ENCODE data around the gene OR6V1.

The OR6V1 gene, protein sequence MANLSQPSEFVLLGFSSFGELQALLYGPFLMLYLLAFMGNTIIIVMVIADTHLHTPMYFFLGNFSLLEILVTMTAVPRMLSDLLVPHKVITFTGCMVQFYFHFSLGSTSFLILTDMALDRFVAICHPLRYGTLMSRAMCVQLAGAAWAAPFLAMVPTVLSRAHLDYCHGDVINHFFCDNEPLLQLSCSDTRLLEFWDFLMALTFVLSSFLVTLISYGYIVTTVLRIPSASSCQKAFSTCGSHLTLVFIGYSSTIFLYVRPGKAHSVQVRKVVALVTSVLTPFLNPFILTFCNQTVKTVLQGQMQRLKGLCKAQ

DNA sequence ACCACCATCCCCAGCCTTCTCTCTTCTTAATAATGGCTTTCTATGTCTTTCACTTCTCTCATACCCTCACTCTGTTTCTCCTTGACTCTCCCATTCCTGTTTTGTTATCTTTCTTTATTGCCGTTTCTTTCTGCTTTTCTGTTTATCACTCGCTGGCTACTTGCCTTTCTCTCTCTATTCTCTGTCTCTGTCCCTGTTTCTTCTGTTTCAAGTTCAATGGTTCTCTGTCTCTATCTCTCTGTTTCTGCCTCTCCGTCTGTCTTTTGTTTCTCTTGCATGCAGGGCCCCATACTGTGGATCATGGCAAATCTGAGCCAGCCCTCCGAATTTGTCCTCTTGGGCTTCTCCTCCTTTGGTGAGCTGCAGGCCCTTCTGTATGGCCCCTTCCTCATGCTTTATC lies at the start of gene OR6V1:
Gene OR6V1 (plus strand): TSS at position 301 of the 400 bp plus-strand sequence. CDS start 0 bp downstream, at position 301.
- no peaks in the 10 kb centered on the region for H3K9me3 ChIP-seq (ENCODE audit: control insufficient read depth, low read depth, low read length)
- H3K4me3 ChIP-seq (ENCODE audit: low read length): no peak within 1 kb of the TSS
- no peaks in the 10 kb centered on the region for H3K4me1 ChIP-seq (ENCODE audit: control insufficient read depth, low read depth, low read length)
- no peaks in the 10 kb centered on the region for H3K27me3 ChIP-seq (ENCODE audit: control insufficient read depth, insufficient read depth, low read length)
- H3K27ac ChIP-seq (ENCODE audit: low read length): no peak within 1 kb of the TSS
- H3K9ac ChIP-seq (ENCODE audit: low read length): no peak within 1 kb of the TSS
- no peaks in the 10 kb centered on the region for H3K36me3 ChIP-seq (ENCODE audit: control insufficient read depth, low read depth, low read length)

DNA sequence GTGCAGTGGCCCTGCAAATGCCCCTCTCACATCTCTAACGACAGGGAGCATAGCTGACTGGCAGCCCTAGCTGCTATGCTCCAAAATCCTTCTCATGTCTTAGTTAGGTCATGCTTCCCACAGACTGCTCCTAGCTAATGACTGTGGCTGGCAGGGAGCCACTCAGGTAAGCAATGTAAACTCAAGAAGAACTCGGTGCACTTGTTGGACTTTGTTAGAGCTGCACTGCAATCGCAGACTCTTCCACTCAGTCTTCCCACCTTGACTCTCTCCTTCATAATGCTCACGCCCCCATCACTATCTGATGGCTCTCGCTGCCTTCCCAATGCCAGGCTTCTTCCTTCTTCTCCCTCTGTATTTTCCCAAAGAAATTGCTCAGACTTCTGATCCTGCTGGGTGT lies 49.2 kb upstream of the OR6V1 start:
- Histone ChIP-seq H3K9me3 (ENCODE audit: control insufficient read depth, low read depth, low read length) (no peaks in the 10 kb centered on the region), H3K27me3 (ENCODE audit: control insufficient read depth, insufficient read depth, low read length) (no peaks in the 10 kb centered on the region), H3K27ac (ENCODE audit: low read length) (no peak overlapping the region), H3K9ac (ENCODE audit: low read length) (no peak overlapping the region), H3K4me3 (ENCODE audit: low read length) (no peak overlapping the region), H3K4me1 (ENCODE audit: control insufficient read depth, low read depth, low read length) (no peaks in the 10 kb centered on the region), H3K36me3 (ENCODE audit: control insufficient read depth, low read depth, low read length) (no peaks in the 10 kb centered on the region)

DNA sequence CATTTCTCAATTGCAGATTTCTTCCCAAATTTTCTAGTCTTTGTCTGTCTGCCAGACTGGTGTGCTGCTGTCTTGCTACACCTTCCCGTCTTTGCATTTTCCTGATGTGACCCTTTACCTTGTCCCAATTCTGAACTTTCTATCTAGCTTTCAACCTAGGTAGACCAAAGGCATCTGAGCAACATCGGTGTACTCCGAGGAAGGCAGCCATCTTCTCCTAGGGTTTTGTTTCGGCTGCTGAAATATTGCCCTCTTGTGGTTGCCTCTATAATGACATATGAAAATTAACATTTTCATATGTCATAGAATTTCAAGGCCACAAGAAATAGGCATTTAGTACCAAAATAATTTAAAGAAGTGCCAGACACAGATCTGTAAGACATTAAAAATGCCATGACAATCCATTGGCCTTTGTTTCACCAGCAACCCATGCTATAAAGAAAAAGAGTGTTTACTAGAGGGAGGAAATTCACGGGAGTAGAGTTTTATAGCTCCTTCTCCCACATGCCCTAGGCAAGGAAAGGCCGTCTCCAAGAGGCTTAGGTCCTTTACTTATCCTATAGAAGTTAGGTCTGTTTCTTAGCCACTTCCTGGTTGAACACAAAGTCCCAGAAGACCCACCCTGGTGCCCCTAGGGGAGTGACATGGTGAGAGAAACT lies 48.6 kb upstream of the OR6V1 start:
- Histone ChIP-seq H3K4me3 (ENCODE audit: low read length) (no peak overlapping the region), H3K9me3 (ENCODE audit: control insufficient read depth, low read depth, low read length) (no peaks in the 10 kb centered on the region), H3K27me3 (ENCODE audit: control insufficient read depth, insufficient read depth, low read length) (no peaks in the 10 kb centered on the region), H3K4me1 (ENCODE audit: control insufficient read depth, low read depth, low read length) (no peaks in the 10 kb centered on the region), H3K36me3 (ENCODE audit: control insufficient read depth, low read depth, low read length) (no peaks in the 10 kb centered on the region), H3K9ac (ENCODE audit: low read length) (no peak overlapping the region), H3K27ac (ENCODE audit: low read length) (no peak overlapping the region)

DNA sequence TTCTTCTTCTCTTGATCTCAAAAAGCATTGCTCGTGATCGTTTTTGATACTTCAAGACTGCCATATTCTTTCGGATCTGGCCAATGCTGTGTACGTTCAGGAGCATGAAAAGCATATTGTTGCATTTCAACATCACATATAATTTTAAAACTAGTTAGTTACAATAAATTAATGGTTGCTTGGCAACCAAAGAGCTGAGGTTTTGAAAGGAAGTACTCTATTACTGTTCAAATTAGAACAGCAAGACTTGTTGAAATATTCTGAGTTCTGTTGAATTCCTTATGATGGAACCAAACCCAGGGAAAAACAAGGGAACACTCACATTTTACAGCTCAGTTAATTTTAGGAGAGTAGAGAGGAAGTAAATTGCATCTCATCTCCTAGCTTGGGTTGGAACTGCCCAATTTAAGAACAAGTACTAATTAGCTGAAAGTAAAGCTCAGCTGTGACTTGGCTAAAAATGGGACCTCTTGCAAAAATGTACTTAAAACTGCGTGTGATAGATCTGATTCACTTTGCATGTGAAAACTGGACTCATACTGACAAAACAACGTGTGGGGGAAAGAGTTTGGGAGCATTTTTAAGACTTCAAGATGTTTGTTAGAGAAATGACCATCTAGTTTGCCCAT lies 46.4 kb upstream of the OR6V1 start:
- no peaks in the 10 kb centered on the region for H3K27me3 ChIP-seq (ENCODE audit: control insufficient read depth, insufficient read depth, low read length)
- H3K9me3 ChIP-seq (ENCODE audit: control insufficient read depth, low read depth, low read length): no peaks in the 10 kb centered on the region
- no peak overlapping the region for H3K9ac ChIP-seq (ENCODE audit: low read length)
- no peak overlapping the region for H3K27ac ChIP-seq (ENCODE audit: low read length)
- no peaks in the 10 kb centered on the region for H3K4me1 ChIP-seq (ENCODE audit: control insufficient read depth, low read depth, low read length)
- H3K36me3 ChIP-seq (ENCODE audit: control insufficient read depth, low read depth, low read length): no peaks in the 10 kb centered on the region
- no peak overlapping the region for H3K4me3 ChIP-seq (ENCODE audit: low read length)

DNA sequence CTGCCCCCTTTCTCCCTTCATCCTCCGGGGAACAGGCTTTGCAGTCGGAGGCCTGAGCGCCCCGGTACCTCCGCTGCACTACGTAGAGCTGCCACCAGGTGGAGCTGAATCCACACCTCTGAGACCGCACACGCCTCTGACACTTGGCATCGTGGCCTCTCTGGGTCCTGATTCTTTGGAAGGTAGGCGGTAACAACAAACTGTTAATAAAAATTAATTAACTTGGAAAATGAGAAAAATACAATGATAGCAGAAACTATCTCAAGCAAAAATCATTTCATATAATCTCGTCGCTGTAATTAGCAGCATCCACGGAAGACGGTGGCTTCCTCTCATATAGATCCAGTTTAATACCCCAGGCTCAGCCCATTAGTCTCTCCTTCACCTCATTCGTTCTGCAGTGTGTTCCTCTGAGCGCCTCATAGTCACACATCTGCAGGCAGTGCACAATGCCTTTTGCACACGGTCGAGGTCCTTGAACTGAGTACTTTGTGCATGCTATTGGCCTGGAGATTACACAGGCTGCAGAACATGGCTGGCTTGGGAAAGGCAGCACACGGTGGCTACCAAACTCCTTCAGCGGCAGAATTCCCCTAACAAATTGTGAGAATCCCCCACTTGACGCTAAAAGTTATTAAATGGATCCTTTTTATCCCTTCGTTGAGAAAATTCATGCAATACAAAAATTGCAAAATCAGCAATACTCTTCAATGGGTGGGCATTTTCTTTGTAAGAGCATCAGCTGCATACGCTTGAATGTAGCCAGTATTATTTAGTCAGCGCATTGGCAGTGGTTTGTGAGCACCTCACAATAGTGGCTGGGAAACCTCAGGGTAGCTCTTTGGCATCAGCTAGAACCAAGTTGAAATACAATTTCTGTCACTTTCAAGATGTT lies 43.9 kb upstream of the OR6V1 start:
- no peak overlapping the region for H3K4me3 ChIP-seq (ENCODE audit: low read length)
- H3K27me3 ChIP-seq (ENCODE audit: control insufficient read depth, insufficient read depth, low read length): no peaks in the 10 kb centered on the region
- H3K4me1 ChIP-seq (ENCODE audit: control insufficient read depth, low read depth, low read length): no peaks in the 10 kb centered on the region
- no peak overlapping the region for H3K27ac ChIP-seq (ENCODE audit: low read length)
- no peaks in the 10 kb centered on the region for H3K36me3 ChIP-seq (ENCODE audit: control insufficient read depth, low read depth, low read length)
- no peak overlapping the region for H3K9ac ChIP-seq (ENCODE audit: low read length)
- no peaks in the 10 kb centered on the region for H3K9me3 ChIP-seq (ENCODE audit: control insufficient read depth, low read depth, low read length)

DNA sequence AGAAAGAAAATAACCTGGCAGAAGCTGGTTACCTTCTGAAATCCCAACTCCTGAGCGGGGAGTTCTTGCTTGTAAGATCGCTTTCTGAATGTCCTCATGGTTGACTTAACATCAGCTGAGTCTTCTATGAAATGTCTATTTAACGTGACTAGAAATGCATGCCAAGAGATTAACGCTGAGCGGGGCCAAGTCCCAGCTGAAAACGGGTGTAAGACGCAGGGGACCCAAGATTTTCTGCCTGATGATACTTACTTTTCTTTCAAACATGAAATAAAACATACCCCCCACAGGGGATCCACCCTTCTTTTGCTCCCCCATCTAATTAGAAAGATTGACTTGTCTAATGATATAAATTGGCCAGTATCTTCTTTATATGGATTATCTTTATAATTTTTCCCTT lies 40.1 kb upstream of the OR6V1 start:
- Histone ChIP-seq H3K4me1 (ENCODE audit: control insufficient read depth, low read depth, low read length) (no peaks in the 10 kb centered on the region), H3K9ac (ENCODE audit: low read length) (no peak overlapping the region)

DNA sequence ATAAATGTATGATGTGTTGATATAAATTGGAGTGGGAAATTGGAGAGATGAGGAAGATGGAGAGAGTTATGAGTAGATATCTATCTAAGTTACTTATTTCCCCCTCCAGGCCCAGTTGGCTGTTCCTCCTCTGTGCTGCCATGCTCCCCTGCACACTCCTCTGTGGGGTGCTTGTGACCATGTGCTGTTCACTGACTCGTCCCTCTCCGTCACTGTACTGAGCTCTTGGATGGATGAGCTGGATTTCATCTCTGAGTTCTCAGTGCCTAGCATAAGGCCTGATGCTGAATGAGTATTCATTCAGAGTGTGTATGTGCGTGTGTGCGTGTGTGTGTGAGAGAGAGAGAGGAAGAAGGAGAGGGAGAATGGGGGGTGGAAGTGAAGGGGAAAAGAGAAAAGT lies 39.7 kb upstream of the OR6V1 start:
- H3K4me1 ChIP-seq (ENCODE audit: control insufficient read depth, low read depth, low read length): no peaks in the 10 kb centered on the region
- no peak overlapping the region for H3K4me3 ChIP-seq (ENCODE audit: low read length)
- H3K36me3 ChIP-seq (ENCODE audit: control insufficient read depth, low read depth, low read length): no peaks in the 10 kb centered on the region
- H3K9ac ChIP-seq (ENCODE audit: low read length): no peak overlapping the region
- no peaks in the 10 kb centered on the region for H3K9me3 ChIP-seq (ENCODE audit: control insufficient read depth, low read depth, low read length)
- H3K27me3 ChIP-seq (ENCODE audit: control insufficient read depth, insufficient read depth, low read length): no peaks in the 10 kb centered on the region
- no peak overlapping the region for H3K27ac ChIP-seq (ENCODE audit: low read length)

More for the DNA sequence above, 40.1 kb upstream of the OR6V1 start:
- no peak overlapping the region for H3K4me3 ChIP-seq (ENCODE audit: low read length)
- H3K27me3 ChIP-seq (ENCODE audit: control insufficient read depth, insufficient read depth, low read length): no peaks in the 10 kb centered on the region
- no peaks in the 10 kb centered on the region for H3K36me3 ChIP-seq (ENCODE audit: control insufficient read depth, low read depth, low read length)
- H3K9me3 ChIP-seq (ENCODE audit: control insufficient read depth, low read depth, low read length): no peaks in the 10 kb centered on the region
- no peak overlapping the region for H3K27ac ChIP-seq (ENCODE audit: low read length)

DNA sequence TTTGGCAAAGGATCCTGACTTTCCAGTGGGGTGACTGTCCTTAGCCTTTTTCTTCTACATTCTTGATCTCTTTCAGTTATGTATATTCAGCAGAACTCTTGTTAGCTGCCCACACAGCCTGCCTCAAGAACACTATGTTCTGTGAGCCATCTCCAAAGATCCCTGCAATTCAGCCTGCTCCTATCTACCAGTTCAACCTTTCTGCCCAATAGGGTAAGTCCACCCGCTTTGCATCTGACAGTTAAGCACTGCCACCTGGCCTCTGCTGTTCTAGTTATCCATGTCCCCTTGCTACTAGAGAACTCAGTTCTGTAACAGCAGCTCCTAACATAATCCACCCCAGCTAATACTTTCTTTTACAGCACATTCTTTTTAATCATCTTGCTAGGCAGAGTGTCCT lies 38.7 kb upstream of the OR6V1 start:
- H3K9me3 ChIP-seq (ENCODE audit: control insufficient read depth, low read depth, low read length): no peaks in the 10 kb centered on the region
- H3K9ac ChIP-seq (ENCODE audit: low read length): no peak overlapping the region
- no peaks in the 10 kb centered on the region for H3K27me3 ChIP-seq (ENCODE audit: control insufficient read depth, insufficient read depth, low read length)
- no peak overlapping the region for H3K27ac ChIP-seq (ENCODE audit: low read length)
- no peak overlapping the region for H3K4me3 ChIP-seq (ENCODE audit: low read length)
- H3K36me3 ChIP-seq (ENCODE audit: control insufficient read depth, low read depth, low read length): no peaks in the 10 kb centered on the region
- no peaks in the 10 kb centered on the region for H3K4me1 ChIP-seq (ENCODE audit: control insufficient read depth, low read depth, low read length)

DNA sequence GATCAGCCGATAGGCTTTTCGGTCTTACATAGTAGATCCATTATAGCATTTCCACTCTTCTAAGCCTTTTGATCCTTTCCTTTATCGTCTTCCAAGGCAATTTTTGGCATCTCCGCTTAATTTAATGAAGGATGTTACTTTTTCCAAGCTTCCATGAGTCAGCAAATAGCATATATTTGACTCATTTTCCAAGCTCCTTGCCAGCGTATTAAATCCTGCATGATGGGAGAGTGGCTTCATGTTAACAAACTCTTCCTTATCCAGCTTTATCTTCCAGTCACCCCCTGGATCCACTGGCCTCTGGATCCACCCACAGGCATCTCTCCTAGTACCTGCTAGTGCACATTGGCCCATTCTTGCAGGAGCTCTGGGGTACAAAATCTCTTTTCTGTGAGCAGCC lies 38.2 kb upstream of the OR6V1 start:
- no peaks in the 10 kb centered on the region for H3K27me3 ChIP-seq (ENCODE audit: control insufficient read depth, insufficient read depth, low read length)
- H3K27ac ChIP-seq (ENCODE audit: low read length): no peak overlapping the region
- no peaks in the 10 kb centered on the region for H3K36me3 ChIP-seq (ENCODE audit: control insufficient read depth, low read depth, low read length)
- no peaks in the 10 kb centered on the region for H3K9me3 ChIP-seq (ENCODE audit: control insufficient read depth, low read depth, low read length)
- H3K9ac ChIP-seq (ENCODE audit: low read length): no peak overlapping the region
- H3K4me3 ChIP-seq (ENCODE audit: low read length): no peak overlapping the region
- no peaks in the 10 kb centered on the region for H3K4me1 ChIP-seq (ENCODE audit: control insufficient read depth, low read depth, low read length)

DNA sequence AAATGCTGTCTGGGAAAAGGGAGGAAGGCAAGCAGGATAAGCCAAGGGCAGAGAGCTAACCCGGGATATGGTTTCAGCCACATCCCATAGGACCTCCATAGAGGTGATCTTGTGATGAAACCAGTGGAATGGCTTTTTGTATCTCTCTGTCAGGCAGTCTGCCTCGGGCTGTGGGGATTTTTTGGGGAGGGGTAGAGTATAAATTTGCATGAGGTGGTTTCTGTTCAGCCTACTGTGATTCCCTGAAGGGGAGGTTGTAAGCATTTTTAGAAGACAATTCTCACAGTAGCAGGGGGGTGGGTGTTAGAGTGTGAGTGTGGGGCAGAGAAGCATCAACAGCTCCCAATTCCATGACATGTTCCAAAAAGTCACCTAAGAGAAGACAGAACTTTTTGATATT lies 37.1 kb upstream of the OR6V1 start:
- no peaks in the 10 kb centered on the region for H3K9me3 ChIP-seq (ENCODE audit: control insufficient read depth, low read depth, low read length)
- H3K4me1 ChIP-seq (ENCODE audit: control insufficient read depth, low read depth, low read length): no peaks in the 10 kb centered on the region
- H3K4me3 ChIP-seq (ENCODE audit: low read length): no peak overlapping the region
- no peaks in the 10 kb centered on the region for H3K27me3 ChIP-seq (ENCODE audit: control insufficient read depth, insufficient read depth, low read length)
- H3K9ac ChIP-seq (ENCODE audit: low read length): no peak overlapping the region
- H3K36me3 ChIP-seq (ENCODE audit: control insufficient read depth, low read depth, low read length): no peaks in the 10 kb centered on the region
- no peak overlapping the region for H3K27ac ChIP-seq (ENCODE audit: low read length)

DNA sequence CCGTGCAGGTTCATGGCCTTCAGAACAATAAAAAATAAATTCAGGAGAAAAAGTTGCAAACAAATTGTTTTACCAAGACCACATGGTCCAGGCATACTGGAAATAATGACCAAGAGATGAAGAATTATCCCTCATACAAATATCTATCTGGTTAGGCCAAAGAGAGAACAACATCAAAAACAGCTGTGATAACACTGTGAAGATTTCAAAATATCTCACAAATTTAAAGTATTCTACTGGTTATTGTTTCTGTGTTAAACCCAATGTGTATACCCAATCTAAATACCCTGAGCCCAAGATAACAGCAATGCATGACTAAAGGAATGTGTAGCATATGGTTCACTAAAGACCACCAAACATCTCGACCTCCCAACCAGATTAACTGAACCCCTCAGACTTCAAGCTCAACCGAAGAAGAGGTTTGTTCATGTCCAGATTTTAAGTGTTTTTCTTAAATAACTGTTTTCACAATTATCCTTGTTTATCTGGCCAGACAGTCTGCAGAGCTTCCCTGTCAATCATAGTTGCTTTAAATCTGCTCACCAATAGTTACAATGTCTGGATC lies 36.1 kb upstream of the OR6V1 start:
- Histone ChIP-seq H3K27ac (ENCODE audit: low read length) (no peak overlapping the region), H3K27me3 (ENCODE audit: control insufficient read depth, insufficient read depth, low read length) (no peaks in the 10 kb centered on the region), H3K9me3 (ENCODE audit: control insufficient read depth, low read depth, low read length) (no peaks in the 10 kb centered on the region), H3K36me3 (ENCODE audit: control insufficient read depth, low read depth, low read length) (no peaks in the 10 kb centered on the region), H3K4me3 (ENCODE audit: low read length) (no peak overlapping the region), H3K9ac (ENCODE audit: low read length) (no peak overlapping the region), H3K4me1 (ENCODE audit: control insufficient read depth, low read depth, low read length) (no peaks in the 10 kb centered on the region)
